Fibroblast of skin of back (primary cell): Measurements from ENCODE around the gene ST7.
"Not testable (repeated sequence)": the region's sequence is repeated elsewhere in the genome, so short reads cannot be mapped to it uniquely, and the experiment has no call there.

Experiments used
- DNase-seq: peaks from one replicate; pipeline ENCODE4 v3.0.0-alpha.2; 2013

Gene ST7

DNA sequence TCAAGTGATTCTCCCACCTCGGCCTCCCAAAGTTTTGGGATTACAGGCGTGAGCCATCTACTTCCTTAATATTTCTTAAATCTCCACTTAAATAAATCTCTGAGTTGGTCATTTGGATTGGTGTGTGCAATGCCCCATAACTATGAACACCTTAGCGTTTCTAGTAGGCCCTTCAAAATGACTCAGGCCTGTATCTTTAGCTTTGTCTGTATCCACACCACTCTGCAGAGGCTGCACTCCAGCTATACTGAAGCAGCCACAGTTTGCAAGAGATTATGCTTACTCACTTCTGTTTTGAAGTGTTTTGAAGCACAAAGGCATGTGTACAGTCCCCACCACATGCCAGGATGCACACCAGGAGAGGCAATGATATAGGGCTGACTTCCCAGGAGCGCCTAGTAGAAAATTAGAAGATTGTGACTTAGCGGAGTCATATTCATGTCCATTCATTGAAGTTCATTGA lies 2.4 kb upstream of the ST7 start:
- DNase-seq: no peak

DNA sequence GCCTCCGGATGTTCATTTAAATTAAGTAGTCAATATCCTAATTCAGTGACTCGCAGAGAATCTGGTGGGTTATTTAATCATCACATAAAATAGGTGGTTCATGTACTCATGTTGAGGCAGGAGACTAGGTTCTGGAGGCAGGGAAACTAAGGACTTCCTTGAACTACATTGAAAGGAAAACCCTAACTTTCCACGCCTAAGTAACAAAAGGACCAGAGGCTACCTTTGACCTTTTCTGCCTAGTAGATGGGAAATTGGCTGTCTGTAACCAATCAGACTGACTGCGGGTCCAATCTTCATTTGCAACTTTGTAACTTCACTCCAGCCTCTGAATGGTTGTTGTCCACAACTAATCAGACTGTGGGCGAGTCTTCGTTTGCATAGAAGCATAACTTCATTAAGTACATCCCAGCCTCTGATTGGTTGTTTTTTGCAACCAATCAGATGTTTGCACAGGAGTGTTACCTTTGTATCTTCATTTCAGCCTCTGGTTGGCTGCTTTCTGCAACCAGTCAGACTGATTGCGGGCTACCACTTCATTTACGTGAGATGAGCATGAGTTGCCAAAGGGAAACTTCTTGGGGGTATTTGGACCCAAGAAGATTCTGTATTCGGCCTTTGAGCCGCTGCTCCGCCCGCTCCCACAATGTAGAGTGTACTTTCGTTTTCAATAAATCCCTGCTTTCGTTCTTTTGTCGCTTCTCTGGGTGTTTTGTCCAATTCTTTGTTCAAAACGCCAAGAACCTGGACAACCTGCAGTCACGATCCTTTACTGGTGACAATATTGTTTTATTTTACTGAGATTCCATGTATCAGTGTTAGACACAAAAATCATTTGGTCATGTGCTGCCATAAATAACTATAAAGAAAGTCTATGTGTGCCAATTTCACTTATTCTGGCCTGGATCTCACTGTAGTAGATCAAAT lies 1.7 kb upstream of the ST7 start:
- no peak for DNase-seq

DNA sequence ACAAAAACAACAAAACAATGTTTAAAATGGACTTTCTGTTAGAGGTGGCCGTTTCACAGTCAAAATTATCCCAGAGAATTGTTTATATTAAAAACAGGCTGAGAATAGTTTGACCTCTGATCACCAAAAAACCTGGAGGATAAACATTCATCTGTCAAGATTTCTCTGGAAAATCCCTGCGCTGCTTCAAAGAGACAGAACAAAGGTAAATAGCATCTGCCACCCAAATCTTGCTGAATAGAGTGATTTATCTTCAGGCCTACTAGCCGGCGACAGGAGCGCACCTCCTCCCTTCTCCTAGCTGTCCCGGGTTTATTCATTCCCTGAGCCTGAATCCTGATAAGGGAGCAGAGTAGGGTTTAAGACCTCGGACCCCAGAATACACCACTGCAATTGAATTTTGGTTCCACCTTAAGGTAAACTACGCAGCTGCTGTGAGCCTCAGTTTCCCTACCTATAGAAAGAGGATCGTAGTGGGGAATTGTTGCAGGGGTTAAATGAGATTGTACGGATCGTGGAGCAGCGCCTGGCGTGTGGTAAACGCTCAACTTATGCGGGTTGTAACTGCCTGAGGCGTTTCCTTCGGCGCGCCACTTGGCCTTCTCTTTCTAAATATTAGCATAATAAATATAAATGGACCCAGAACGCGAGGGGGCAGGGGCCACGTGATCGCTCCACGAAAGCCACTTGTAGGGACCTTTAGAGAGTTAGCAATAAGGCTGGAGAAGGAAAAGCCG lies 498 bp upstream of the ST7 start:
- DNase-seq: peak; percentile 26

DNA sequence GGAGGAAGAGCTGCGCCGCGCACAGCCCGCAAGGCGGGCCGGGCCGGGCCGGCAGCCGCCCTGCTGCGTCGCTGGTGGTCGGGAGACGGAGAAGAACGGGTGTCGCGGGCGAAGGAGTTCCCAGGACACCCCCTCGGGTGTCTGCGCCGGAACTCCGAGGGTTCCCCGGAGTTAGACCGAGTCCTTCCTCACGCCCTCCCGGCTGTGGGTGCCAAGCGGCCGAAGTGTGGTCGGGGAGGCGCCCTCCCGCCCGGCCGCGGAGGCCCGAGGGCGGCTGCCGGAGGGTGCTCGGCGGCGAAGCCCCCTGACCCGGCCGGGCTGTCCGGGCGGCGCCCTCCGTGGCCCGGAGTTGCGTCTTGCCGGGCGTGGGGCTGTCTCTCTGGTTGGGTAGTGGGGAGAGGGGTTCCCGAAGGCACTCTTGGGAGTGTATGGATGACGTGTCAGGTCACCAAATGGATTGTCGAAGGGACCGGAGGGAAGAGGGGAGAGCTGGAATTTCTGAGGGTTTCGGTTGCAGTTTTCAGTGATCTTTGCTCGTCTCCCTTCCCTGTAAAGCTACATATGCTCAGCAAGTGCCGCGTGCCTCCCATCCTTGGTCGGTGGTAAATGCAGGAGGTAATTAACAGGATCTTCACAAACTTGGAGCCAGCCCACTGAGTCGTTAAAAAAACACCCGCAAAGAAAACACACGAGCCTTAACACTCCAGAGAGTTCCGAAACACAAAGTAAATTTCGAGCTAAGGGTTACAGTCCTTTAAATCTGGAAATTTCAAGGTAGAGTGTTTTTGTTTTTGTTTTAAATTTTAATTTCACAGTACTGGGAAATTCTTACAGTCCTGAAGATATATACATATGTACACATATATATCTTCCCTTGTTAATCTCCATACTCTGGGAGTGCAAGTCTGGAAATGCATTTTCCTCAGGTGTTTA lies 871 bp downstream of the ST7 start:
- DNase-seq: peak; percentile 93

DNA sequence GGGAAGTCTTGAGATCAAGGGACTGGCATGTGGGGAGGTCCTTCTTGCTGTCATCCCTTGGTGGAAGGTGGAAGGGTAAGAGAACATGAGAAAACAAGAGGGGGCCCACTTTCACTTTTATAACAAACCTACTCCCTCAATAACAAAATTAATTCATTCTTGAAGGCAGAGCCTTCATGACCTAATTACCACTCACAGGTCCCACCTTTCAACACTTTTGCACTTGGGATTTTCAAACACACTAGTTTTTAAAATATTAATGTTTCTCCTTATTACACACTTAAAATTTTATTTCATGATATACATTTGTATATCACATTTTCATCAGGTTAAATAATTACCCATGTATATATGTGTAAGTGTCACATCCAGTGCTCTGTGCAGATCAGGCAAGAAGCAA lies 2.0 kb downstream of the ST7 start:
- no peak for DNase-seq

DNA sequence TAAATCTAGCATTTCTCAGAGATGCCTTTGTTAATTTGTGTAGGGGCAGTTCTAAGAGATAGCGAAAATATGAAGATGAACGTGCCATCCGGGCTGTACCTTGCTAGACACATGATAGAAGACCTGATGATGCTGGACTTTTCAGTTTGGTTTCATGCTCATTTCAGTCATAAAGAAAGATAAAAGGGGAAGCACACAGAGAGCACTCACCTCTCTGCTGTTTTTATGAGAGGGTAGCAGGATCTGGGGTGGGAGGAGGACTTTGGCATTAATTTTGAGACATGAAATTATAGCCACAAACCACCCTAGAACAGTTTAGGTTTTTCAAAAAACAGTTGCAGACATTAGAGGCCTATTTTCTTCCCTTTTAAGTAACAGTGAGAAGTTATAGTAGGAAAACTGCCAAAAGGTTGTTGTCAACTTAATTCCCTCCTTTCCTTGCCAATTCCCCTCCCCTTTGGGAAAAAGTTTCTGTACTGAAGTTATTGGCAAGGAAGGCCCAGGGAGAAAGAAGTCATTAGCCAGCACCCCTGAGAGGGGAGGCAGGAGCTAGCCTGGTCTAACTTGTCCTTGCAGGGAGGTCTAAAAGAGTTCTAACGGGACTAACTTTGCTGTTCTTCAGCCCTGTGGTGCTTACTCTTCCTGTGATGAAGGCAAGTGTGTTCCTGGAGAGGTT lies 2.6 kb downstream of the ST7 start:
- no peak for DNase-seq

DNA sequence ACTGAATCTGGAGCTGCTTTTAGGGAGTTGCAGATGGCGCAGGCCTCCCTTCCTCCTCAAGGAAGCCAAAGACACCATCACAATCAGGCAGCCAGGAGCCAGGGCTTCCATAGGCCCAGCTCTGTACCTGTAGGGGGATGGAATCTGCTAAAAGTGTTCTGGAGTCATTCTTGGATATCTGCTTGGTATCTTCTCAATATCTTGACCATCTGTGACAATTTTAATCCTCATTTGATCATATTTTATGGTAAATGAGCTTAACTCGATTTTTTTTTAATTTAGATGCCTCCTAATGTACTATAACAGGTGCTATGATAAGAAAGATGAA lies 3.1 kb downstream of the ST7 start:
- DNase-seq: no peak

DNA sequence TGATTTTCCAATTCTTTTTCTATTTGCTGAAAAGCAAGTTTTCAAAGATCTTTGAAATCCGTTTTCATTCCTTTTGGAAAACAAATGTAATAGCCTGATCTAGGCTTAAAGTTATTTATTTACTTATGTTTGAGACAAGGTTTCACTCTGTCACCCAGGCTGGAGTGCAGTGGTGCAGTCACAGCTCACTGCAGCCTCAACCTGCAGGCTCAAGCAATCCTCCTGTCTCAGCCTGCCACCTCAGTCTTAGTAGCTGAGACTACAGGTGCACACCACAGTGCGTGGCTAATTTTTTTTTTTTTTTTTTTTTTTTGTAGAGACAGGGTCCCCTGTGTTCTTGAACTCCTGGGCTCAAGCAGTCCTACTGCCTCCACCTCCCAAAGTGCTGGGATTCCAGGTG lies 4.6 kb downstream of the ST7 start:
- no peak for DNase-seq

DNA sequence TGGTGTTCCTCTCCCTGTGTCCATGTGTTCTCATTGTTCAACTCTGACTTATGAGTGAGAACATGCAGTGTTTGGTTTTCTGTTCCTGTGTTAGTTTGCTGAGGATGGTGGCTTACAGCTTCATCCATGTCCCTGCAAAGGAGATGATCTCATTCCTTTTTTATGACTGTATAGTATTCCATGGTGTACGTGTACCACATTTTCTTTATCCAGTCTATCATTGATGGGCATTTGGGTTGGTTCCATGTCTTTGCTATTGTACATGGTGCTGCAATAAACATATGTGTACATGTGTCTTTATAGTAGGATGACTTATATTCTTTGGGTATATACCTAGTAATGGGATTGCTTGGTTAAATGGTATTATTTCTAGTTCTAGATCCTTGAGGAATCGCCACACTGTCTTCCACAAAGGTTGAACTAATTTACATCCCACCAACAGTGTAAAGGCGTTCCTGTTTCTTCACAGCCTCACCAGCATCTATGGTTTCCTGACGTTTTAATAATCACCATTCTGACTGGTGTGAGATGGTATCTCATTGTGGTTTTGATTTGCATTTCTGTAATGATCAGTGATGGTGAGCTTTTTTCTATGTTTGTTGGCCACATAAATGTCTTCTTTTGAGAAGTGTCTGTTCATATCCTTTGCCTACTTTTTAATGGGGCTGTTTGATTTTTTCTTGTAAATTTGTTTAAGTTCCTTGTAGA lies 8.8 kb downstream of the ST7 start:
- not testable (repeated sequence) for DNase-seq

DNA sequence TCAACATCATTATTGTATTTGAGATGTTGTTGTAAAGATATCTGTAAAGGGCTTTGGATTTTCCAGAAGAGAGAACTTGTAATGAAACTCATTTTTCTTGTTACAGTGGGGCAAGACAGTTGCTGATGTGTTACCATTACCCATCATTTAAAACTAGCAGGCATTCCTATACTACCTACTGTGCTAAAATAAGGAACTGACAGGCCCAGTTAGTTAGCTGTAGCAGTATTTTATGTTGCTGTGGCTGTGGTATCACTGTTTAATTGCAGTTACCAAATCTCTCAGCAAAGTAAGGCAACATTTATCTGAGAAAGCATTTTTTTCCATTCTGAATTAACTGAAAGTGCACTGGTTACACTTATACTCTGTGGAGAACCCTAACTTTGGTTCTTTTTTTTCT lies 9.9 kb downstream of the ST7 start:
- DNase-seq: no peak

DNA sequence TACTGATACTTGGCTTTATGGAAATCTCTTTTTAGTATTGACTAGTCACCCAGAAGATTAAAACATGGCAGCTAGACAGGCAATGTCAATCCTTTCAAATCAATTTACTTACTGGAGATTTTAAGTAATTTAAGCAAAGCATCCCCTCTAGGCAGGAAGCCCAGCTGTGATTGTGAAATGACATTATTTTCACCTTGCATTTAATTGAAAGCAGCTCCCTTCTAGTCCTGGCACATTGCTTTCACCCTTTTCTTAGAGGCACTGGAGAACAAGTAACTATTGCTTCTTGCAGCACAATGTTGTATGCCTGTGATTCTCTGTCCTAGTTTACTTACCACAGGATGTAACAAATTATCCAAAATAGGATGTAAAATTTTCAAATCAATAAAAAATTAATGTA lies 13.3 kb downstream of the ST7 start:
- DNase-seq: no peak

DNA sequence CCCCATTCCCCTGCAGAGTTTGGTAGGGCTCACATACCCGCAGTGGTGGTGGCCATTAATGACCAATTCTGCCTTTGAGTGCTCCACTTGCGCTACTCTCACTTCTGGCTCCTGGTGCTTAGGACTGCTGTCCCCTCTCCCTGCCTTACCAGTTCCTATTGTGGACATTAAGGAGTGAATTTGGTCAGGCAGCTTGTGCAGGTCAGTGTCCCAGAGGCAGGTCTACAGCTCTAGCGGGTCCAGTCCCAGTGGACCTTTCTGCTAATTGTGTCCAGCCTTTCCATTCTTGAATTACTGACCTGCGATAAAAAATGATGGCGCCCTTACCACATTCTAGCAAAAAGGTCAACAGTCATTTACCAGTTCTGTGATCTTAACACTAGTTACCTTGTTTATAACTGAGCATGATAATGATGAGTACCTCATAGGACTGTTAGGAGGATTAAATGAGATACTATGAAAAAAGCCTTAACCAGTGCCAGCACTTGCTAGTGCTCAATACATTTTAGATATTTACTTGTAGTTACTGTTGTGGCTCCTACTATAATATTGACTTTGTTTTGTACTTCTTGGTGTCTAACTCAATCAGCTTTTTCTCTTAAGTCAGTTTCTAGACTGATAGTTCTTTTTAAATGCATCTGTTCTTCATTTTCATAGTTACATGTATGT lies 14.1 kb downstream of the ST7 start:
- no peak for DNase-seq

DNA sequence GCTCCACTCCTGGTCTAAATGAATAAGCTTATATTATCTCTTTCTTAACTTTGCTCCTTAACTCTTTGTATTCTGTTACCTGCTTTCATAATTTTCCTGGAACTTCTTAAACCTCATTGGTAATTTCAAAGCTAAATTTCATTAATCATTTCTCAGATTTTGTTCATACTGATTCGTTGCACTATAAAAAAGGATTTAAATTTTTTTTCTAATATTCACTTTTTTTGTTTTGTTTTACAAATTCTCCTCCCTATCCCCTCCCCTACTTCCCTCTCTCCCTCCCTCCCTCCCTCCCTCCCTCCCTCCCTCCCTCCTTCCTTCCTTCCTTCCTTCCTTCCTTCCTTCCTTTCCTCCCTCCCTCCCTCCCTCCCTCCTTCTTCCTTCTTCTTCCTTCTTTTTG lies 14.7 kb downstream of the ST7 start:
- no peak for DNase-seq

DNA sequence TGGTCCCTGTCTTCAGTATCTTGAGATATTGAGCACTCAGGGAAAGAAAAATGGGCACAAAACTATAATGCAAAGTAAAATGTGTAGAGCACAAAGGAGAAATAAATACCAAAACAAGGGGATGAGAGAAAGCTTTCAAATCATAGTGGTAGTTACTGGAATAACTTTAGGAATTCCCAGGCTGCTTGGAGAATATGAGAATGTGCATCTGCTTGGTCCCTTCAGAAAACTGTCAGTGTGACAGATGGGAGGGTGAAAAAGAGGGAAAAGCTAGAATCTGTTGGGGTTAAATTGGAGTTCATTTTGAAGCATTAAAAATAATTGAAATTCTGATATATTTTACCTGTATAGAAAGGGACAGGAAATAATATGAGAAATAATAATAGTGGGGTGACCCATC lies 15.3 kb downstream of the ST7 start:
- DNase-seq: no peak

DNA sequence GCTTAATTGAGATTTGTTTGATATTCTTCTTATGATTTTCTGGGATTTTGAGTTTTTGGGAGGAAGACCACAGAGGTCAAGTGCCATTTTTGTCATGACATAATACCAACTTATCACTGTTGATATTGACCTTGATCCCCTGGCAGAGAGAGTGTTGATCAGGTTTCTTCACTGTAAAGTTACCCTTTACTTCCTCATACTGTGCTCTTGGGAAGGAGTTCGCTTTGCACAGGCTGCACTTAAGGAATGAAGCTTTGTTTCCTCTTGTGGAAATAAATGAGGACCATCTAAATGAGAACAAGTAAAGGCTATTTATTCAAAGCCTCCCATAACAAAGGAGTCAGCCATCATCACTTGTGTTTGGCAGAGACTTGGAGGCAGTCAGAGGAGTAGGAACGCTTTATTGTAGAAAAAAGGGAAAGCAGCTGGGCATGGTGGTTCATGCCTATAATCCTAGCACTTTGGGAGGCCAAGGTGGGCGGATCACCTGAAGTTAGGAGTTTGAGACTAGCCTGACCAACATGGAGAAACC lies 16.1 kb downstream of the ST7 start:
- DNase-seq: no peak

DNA sequence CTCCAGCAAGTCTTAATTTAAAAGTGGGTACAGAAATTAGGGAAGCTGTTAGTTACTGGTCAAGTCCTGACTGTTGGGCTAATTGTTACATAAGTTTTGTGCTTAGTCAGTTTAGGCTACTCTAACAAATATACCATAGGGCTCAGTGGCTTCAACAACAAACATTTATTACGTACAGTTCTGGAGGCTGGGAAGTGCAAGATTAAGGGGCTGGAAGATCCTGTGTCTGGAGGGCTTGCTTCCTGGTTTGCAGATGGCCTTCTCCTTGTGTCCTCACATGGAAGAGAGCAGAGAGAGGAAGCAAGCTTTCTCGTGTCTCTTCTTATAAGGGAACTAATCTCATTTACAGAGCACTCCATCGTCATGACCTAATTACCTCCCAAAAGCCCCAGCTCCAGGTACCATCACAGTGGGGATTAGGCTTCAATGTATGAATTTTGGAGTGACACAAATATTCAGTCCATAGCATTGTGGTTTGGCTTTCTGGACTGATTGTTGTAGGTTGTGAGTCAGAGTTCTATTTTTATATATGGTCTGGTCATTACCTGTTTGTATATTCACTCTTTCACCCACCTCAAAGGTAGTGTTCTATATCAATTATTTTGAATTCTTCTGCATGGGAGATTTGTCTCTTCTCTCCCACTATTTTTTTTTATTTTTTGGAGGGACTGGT lies 17.1 kb downstream of the ST7 start:
- DNase-seq: peak; percentile 6

DNA sequence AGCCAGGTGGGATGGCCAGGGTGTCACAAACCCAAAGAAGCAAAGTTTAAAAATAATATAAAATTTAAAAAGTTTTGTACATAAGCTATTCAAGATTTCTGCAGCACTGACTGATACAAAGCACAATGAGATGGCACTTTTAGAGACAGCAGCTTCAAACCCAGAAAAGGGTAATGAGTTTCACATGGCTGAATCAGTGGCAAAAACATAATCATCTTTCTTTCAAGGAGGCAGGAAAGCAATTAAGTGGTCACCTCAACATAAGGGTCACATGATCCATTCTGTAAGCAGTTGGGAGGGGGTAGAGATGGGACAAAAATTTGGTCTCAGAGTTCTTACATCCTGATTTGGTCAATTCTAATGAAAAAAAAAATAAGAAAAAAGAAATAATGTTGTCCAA lies 17.9 kb downstream of the ST7 start:
- not testable (repeated sequence) for DNase-seq

DNA sequence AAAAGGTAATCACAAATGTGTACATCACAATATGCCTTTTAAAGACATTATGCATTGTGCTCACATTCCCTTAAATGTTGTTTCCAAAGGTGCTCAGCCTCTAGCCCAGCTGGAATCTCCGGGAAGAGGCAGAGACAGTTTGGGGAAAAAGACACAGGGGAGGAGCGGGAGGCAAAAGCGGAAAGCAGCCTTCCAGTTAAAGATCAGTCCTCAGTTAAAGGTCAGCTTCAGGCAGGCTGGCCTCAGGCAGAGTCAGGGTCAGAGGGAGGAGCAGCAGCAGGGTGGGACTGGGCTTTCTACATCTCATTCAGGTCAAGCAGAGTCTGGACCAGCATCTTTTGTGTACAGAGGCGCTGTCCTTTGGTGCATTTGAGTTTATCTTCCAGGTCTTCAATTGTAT lies 18.6 kb downstream of the ST7 start:
- DNase-seq: no peak

DNA sequence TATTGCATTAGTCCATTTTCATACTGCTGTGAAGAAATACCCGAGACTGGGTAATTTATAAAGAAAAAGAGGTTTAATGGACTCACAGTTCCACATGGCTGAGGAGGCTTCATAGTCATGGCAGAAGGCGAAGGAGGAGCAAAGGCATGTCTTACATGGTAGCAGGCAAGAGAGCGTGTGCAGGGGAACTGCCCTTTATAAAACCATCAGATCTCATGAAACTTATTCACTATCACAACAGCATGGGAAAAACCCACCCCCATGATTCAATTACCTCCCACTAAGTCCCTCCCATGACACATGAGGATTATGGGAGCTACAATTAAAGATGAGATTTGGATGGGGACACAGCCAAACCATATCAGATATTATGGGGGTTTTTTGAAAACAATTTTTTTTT lies 21.7 kb downstream of the ST7 start:
- not testable (repeated sequence) for DNase-seq

DNA sequence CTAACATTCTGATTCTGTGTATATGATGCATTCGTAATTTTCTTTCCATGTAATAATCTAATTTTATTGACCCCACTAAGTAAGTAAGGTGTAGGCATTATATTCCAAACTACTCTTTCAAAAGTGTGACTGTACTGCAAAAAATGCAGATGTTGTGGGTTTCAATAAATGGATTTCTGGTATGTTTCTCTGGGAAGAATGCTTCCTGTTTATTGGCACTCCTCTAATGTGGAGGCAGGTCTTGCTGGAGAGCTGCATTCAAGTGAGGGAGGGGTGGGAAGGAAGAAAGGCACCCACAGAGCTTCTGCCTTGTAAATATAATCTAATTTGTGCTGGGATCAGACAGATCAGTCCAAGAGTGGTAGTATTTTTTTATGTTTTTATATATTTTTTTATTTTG lies 23.9 kb downstream of the ST7 start:
- DNase-seq: peak; percentile 42
